CD4-positive, alpha-beta T cell treated with Interleukin-21 for 1 hour (primary cell): ENCODE measurements around the gene GIPC1.

Source experiments
- DNase-seq: peaks from one replicate; pipeline ENCODE4 v3.0.0-alpha.2; 2020

Gene GIPC1

DNA sequence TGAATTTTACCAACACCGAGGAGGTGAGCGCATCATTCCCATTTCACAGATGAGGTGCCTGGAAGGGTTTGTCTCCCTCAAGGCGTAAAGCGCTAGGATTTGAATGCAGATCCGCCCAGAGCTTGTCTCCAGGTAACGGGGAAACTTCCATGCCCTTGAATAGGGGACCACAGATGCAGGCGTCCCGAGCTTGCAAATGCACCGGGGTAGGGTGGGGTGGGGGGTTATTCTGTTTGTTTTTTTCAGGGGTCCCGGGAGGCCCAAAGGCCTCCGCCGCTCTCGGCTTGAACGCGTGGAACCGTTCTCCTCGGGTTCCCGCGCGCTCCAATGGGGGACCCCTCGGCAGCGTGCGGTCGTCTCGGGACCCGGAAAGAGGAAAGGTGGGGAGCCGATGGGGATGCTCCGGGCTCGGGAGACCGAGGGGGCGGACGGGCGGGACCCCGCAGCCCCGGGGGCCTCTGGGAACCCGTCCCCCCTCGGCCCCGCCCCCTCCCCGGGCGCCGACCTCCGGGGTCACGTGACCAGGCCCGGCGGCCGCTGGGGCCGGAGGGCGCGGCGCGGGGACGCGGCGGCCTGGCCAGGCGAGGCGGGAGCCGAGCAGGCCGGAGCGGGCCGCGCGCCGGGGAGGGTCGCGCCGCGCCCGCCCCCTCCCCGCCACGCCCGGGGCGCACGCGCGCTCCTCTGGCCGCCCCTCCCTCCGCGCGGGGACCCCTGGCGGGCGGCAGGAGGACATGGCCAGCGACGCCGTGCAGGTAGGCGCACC is 63.0 kb downstream of the GIPC1 start, which contains the start of gene PKN1:
TSS of gene PKN1 (plus strand) at position 516 of the 763 bp plus-strand sequence. CDS start at position 732, 216 bp downstream.
- DNase-seq, result peak; percentile 44

DNA sequence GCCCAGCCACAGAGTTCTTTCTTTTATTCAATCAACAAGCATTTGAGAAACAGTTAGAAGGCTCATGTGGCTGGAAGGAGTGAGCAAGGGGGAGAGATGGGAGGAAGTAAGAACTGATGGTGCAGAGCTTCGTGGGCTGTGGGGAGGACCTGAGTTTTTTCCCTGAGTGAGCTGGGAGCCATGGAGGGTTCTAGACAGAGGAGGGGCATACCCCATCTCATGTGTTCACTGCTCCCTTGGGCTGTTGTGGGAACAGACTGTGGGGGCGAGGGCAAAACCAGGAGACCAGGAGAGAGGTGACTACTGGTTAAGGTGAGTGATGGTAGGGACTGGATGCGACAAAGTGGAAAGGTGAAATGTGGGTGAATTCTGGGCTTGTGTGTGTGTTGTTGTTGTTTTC is 65.2 kb downstream of the GIPC1 start:
- no peak for DNase-seq

DNA sequence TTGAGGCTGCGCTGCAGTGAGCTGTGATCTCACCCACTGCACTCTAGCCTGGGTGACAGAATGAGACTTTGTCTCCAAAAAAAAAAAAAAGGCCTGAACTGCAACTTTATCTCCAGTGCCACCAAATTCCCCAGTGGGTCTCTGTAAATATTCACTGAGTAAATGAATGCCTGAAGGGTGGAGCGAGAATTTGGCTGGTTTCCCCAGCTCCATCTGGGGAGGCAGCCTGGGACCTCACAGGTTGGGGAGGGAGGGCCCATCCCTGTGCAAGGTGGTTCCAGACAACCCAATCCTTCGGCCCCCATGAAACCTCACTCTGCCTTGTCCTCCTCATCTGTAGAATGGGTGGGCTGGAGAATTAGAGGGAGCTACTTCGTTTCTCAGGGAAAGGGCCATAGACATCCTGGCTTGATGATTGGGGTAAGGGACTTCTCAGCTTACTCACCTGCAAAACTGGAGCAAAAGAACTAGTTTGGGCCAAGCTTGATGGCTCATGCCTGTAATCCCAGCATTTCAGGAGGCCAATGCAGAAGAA is 67.0 kb downstream of the GIPC1 start:
- DNase-seq, result no peak
